SU-DHL-6 (cell line): ENCODE results near the gene DCHS2.

Experiments used
- EZH2phosphoT487 ChIP-seq: fragments of 200-600 bp; sonication (generic), shearing (Covaris generic); conservative IDR thresholded peaks from 2 replicates; pipeline ENCODE4 v1.6.1; 2018; ENCODE audit warnings: mild to moderate bottlenecking, antibody characterized with exemption, low read length, moderate library complexity, mixed read lengths
- TF ChIP-seq, protein P1 (sequence below): fragments of 200-600 bp; sonication (generic); IDR thresholded peaks from one replicate; pipeline ENCODE4 v1.5.1; 2017; ENCODE audit warnings: antibody characterized with exemption, mild to moderate bottlenecking, low read length, moderate library complexity; ENCODE audit not compliant: insufficient read depth, poor library complexity, severe bottlenecking

DNA sequence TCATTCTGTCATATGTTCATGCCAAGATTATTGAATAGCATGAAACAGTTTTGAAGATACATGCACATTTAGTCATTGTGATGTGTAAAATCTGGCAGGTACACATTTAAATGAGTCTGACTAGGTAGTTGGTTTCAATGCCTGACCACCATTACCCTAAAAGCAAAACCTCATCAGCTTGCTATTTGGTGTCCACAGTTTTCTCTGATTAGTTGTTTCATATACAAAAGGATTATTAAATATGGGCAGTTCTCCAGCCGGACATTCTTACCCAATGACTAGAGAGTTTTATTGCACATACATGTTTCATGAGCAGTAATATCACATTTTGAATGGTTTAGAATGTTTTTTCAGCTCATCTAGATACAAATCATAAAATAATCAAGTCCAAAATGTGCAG is 23.7 kb downstream of the DCHS2 start:
- TF ChIP-seq, protein P1, sequence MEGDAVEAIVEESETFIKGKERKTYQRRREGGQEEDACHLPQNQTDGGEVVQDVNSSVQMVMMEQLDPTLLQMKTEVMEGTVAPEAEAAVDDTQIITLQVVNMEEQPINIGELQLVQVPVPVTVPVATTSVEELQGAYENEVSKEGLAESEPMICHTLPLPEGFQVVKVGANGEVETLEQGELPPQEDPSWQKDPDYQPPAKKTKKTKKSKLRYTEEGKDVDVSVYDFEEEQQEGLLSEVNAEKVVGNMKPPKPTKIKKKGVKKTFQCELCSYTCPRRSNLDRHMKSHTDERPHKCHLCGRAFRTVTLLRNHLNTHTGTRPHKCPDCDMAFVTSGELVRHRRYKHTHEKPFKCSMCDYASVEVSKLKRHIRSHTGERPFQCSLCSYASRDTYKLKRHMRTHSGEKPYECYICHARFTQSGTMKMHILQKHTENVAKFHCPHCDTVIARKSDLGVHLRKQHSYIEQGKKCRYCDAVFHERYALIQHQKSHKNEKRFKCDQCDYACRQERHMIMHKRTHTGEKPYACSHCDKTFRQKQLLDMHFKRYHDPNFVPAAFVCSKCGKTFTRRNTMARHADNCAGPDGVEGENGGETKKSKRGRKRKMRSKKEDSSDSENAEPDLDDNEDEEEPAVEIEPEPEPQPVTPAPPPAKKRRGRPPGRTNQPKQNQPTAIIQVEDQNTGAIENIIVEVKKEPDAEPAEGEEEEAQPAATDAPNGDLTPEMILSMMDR = no peak
- no peak for TF ChIP-seq EZH2phosphoT487
